ENCODE measurements around the gene CDH23. TPM values are rescaled to one million over a fixed set of nuclear protein-coding genes. Genes with fewer than 3 reads are reported as not detected.
A peak's percentile ranks its signal among the peaks of the same experiment; 100 is the strongest.

CDH23 gene
- total and polyA plus RNA-seq, 2 donors (not counting 1 experiment from before 2014, with no cell fraction given), result 0.01 to 0.17 TPM

- Histone ChIP-seq H3K27ac (ENCODE audit: insufficient read depth, low read length) (no peak overlapping the region), H3K27me3 (ENCODE audit: control insufficient read depth, insufficient read depth, low read length) (peaks cover 2% of the 10 kb centered on the region), H3K9ac (ENCODE audit: insufficient read depth, low read length) (no peak overlapping the region), H3K9me3 (ENCODE audit: control insufficient read depth, insufficient read depth, low read depth, low read length) (no peaks in the 10 kb centered on the region), H3K4me1 (ENCODE audit: control insufficient read depth, extremely low read depth, insufficient read depth, low read length) (no peaks in the 10 kb centered on the region), H3K4me2 (ENCODE audit: extremely low read depth, insufficient read depth, low read length) (no peak overlapping the region), H4K20me1 (ENCODE audit: control insufficient read depth, extremely low read depth, insufficient read depth, low read length) (no peaks in the 10 kb centered on the region), H3K4me3 (replicated peaks in 1 of 4; ENCODE audit: control extremely low read depth in 1 of 4, insufficient read depth in 1 of 4, low read depth in 3 of 4, low read length in 4 of 4) (no peak overlapping the region), H3K79me2 (ENCODE audit: control insufficient read depth, insufficient read depth, low read length) (no peaks in the 10 kb centered on the region), H2AFZ (ENCODE audit: low read length) (no peak overlapping the region), H3K36me3 (ENCODE audit: control insufficient read depth, insufficient read depth, low read length) (no peaks in the 10 kb centered on the region)
- TF ChIP-seq CTCF (conservative IDR thresholded peaks at IDR 0.05 in 1 of 2, IDR thresholded peaks at IDR 0.05 in 1 of 2; ENCODE audit: low read depth in 1 of 2, low read length in 2 of 2) (no peak), EZH2 (IDR thresholded peaks at IDR 0.05; ENCODE audit: low read length, missing control alignments) (no peak)
- DNase-seq (ENCODE audit: low read depth in 2 of 2), result no peak
Measured at GRCh38 chr10:71517298-71518169, 120.8 kb downstream of the CDH23 start.

GRCh38 chr10:71520042-71520441 is 123.3 kb downstream of the CDH23 start:
- TF ChIP-seq CTCF (conservative IDR thresholded peaks at IDR 0.05 in 1 of 2, IDR thresholded peaks at IDR 0.05 in 1 of 2; ENCODE audit: low read depth in 1 of 2, low read length in 2 of 2) (no peak), EZH2 (IDR thresholded peaks at IDR 0.05; ENCODE audit: low read length, missing control alignments) (no peak)
- Histone ChIP-seq H3K36me3 (ENCODE audit: control insufficient read depth, insufficient read depth, low read length) (no peaks in the 10 kb centered on the region), H3K4me1 (ENCODE audit: control insufficient read depth, extremely low read depth, insufficient read depth, low read length) (no peaks in the 10 kb centered on the region), H4K20me1 (ENCODE audit: control insufficient read depth, extremely low read depth, insufficient read depth, low read length) (no peaks in the 10 kb centered on the region), H3K27me3 (ENCODE audit: control insufficient read depth, insufficient read depth, low read length) (peaks cover 4% of the 10 kb centered on the region), H2AFZ (ENCODE audit: low read length) (no peak overlapping the region), H3K27ac (ENCODE audit: insufficient read depth, low read length) (no peak overlapping the region), H3K9ac (ENCODE audit: insufficient read depth, low read length) (no peak overlapping the region), H3K9me3 (ENCODE audit: control insufficient read depth, insufficient read depth, low read depth, low read length) (no peaks in the 10 kb centered on the region), H3K4me2 (ENCODE audit: extremely low read depth, insufficient read depth, low read length) (no peak overlapping the region), H3K79me2 (ENCODE audit: control insufficient read depth, insufficient read depth, low read length) (no peaks in the 10 kb centered on the region), H3K4me3 (replicated peaks in 1 of 4; ENCODE audit: control extremely low read depth in 1 of 4, insufficient read depth in 1 of 4, low read depth in 3 of 4, low read length in 4 of 4) (no peak overlapping the region)
- DNase-seq (ENCODE audit: low read depth in 2 of 2), result peak in 1 of 2 donors; percentile 62

- DNase-seq (ENCODE audit: low read depth in 2 of 2), result no peak
- H3K27ac ChIP-seq (ENCODE audit: insufficient read depth, low read length), result no peak overlapping the region
- no peak overlapping the region for H3K4me2 ChIP-seq (ENCODE audit: extremely low read depth, insufficient read depth, low read length)
Measured at GRCh38 chr10:71521504-71522441, 125.1 kb downstream of the CDH23 start.

More at GRCh38 chr10:71521504-71522441, 125.1 kb downstream of the CDH23 start:
- Histone ChIP-seq H3K9me3 (ENCODE audit: control insufficient read depth, insufficient read depth, low read depth, low read length) (no peaks in the 10 kb centered on the region), H2AFZ (ENCODE audit: low read length) (no peak overlapping the region), H3K9ac (ENCODE audit: insufficient read depth, low read length) (no peak overlapping the region), H3K4me1 (ENCODE audit: control insufficient read depth, extremely low read depth, insufficient read depth, low read length) (no peaks in the 10 kb centered on the region), H3K79me2 (ENCODE audit: control insufficient read depth, insufficient read depth, low read length) (no peaks in the 10 kb centered on the region), H3K36me3 (ENCODE audit: control insufficient read depth, insufficient read depth, low read length) (no peaks in the 10 kb centered on the region), H3K27me3 (ENCODE audit: control insufficient read depth, insufficient read depth, low read length) (peaks cover 2% of the 10 kb centered on the region), H4K20me1 (ENCODE audit: control insufficient read depth, extremely low read depth, insufficient read depth, low read length) (no peaks in the 10 kb centered on the region), H3K4me3 (replicated peaks in 1 of 4; ENCODE audit: control extremely low read depth in 1 of 4, insufficient read depth in 1 of 4, low read depth in 3 of 4, low read length in 4 of 4) (no peak overlapping the region)
- TF ChIP-seq CTCF (conservative IDR thresholded peaks at IDR 0.05 in 1 of 2, IDR thresholded peaks at IDR 0.05 in 1 of 2; ENCODE audit: low read depth in 1 of 2, low read length in 2 of 2) (no peak), EZH2 (IDR thresholded peaks at IDR 0.05; ENCODE audit: low read length, missing control alignments) (no peak)

Data from fibroblast of lung (primary cell).